PC-9 (cell line): ENCODE results near the gene SLC6A17.

ENCODE experiments used
- EZH2 ChIP-seq: fragments of 200-600 bp; sonication (generic); IDR thresholded peaks from 2 replicates; pipeline ENCODE4 v1.8.0; 2017; ENCODE audit warnings: antibody characterized with exemption, low read depth
- TF ChIP-seq, protein P1 (sequence below): fragments of 200-600 bp; sonication (generic); conservative IDR thresholded peaks from 2 replicates; pipeline ENCODE4 v1.6.1; 2017; ENCODE audit warnings: mixed run types, antibody characterized with exemption, mild to moderate bottlenecking, moderate library complexity

DNA sequence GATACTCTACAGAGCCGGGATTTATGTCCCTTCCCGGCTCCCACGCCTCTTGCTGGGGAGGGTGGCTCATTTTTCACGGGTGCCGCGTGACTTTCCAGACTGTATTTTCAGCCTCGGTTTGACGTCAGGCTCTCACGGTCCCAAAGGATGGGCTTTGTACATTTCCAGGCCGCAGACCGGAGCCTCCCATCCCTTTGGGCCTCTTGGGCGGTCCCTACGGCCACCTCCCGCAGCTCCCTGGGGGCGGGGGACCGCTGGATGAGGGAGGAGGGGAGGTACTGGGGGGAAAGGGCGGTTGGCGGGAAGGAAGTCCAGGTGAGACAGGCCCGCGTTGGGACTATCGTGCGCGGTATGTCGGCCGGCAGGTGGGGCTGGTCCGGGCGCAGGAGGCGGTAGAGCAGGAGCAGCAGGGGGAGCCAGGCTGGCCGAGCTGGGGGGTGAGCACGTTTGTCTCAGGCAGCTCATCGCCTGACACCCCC lies 20.1 kb upstream of the SLC6A17 start:
- TF ChIP-seq, protein P1, sequence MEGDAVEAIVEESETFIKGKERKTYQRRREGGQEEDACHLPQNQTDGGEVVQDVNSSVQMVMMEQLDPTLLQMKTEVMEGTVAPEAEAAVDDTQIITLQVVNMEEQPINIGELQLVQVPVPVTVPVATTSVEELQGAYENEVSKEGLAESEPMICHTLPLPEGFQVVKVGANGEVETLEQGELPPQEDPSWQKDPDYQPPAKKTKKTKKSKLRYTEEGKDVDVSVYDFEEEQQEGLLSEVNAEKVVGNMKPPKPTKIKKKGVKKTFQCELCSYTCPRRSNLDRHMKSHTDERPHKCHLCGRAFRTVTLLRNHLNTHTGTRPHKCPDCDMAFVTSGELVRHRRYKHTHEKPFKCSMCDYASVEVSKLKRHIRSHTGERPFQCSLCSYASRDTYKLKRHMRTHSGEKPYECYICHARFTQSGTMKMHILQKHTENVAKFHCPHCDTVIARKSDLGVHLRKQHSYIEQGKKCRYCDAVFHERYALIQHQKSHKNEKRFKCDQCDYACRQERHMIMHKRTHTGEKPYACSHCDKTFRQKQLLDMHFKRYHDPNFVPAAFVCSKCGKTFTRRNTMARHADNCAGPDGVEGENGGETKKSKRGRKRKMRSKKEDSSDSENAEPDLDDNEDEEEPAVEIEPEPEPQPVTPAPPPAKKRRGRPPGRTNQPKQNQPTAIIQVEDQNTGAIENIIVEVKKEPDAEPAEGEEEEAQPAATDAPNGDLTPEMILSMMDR, result no peak
- TF ChIP-seq EZH2, result no peak
